H1 (cell line): Measurements from ENCODE around the gene ACER1. TPM values are rescaled to one million over a fixed set of nuclear protein-coding genes. Genes with fewer than 3 reads are reported as not detected.
A peak's percentile ranks its signal among the peaks of the same experiment; 100 is the strongest.

Experiments used
- CTCF ChIA-PET: fragments of 300-600 bp; sonication (Branson Sonifier 250); formaldehyde crosslinking; loops from one replicate; lab custom pipeline; 2021; ENCODE audit not compliant: partially characterized antibody; lab: Charles Lee
- POLR2A ChIA-PET: fragments of 300-600 bp; sonication (Branson Sonifier 250); formaldehyde crosslinking; loops from one replicate; lab custom pipeline; 2021; ENCODE audit warnings: inconsistent platforms; ENCODE audit not compliant: partially characterized antibody; lab: Charles Lee
- DNase-seq, 2 experiments: peaks; one replicate each; pipeline versions ENCODE4 v3.0.0 to v3.0.0-alpha.2; 2010 to 2022; ENCODE audit warnings: low spot score in 2 of 2, low read depth in 1 of 2, mixed read lengths in 1 of 2
- FAIRE-seq: peaks from 2 replicates; lab custom pipeline; 2011; peaks lifted over from hg19 to GRCh38; lab: Jason Lieb, UNC
- H2AFZ ChIP-seq: 2 replicates; pipeline ENCODE4 v1.8.1; 2012; ENCODE audit warnings: low read length, inconsistent platforms
- H2AK5ac ChIP-seq: 2 replicates; pipeline ENCODE4 v1.6.1; 2013; ENCODE audit warnings: low read depth, low read length
- H2BK120ac ChIP-seq: replicated peaks from 2 replicates; pipeline ENCODE3; 2013; ENCODE audit warnings: low read depth, low read length, inconsistent platforms
- H2BK12ac ChIP-seq: 2 replicates; pipeline ENCODE4 v1.6.1; 2013; ENCODE audit warnings: low read depth, low read length
- H2BK15ac ChIP-seq: 2 replicates; pipeline ENCODE4 v1.6.1; 2013; ENCODE audit warnings: low read length
- H2BK20ac ChIP-seq: 2 replicates; pipeline ENCODE4 v1.6.1; 2013; ENCODE audit warnings: low read length
- H2BK5ac ChIP-seq: 2 replicates; pipeline ENCODE4 v1.6.1; 2013; ENCODE audit warnings: low read depth, low read length
- H3K14ac ChIP-seq: 2 replicates; pipeline ENCODE4 v1.6.1; 2013; ENCODE audit warnings: inconsistent platforms; ENCODE audit not compliant: insufficient read length
- H3K18ac ChIP-seq: 2 replicates; pipeline ENCODE4 v1.6.1; 2013; ENCODE audit warnings: low read length; ENCODE audit errors: extremely low read depth
- H3K23ac ChIP-seq: 2 replicates; pipeline ENCODE4 v1.6.1; 2013; ENCODE audit warnings: inconsistent platforms; ENCODE audit not compliant: insufficient read length
- H3K23me2 ChIP-seq: 2 replicates; pipeline ENCODE4 v1.6.1; 2013; ENCODE audit warnings: low read depth, low read length
- H3K27ac ChIP-seq: 2 replicates; pipeline ENCODE4 v1.6.1; 2011; ENCODE audit warnings: low read depth, low read length, inconsistent platforms
- H3K27me3 ChIP-seq, 4 experiments: replicated peaks in 1 of 4; 1 replicate in 1 of 4; 2 replicates in 3 of 4; pipeline versions ENCODE4 v1.6.1 to v1.8.1; 2011 to 2013; ENCODE audit warnings: low read length in 3 of 4, mild to moderate bottlenecking in 3 of 4, inconsistent platforms in 2 of 4, mixed read lengths in 2 of 4, moderate library complexity in 1 of 4; ENCODE audit not compliant: control insufficient read depth in 3 of 4, insufficient read depth in 3 of 4; ENCODE audit errors: extremely low read depth in 1 of 4
- H3K36me3 ChIP-seq, 4 experiments: 2 replicates each; pipeline versions ENCODE4 v1.6.1 to v1.8.1; 2011 to 2013; ENCODE audit warnings: mild to moderate bottlenecking in 4 of 4, low read length in 3 of 4, moderate library complexity in 2 of 4, control low read depth in 1 of 4, inconsistent platforms in 1 of 4; ENCODE audit not compliant: insufficient read depth in 4 of 4, control insufficient read depth in 2 of 4
- H3K4ac ChIP-seq: replicated peaks from 2 replicates; pipeline ENCODE3; 2013; ENCODE audit warnings: low read length, low read depth, mixed read lengths, inconsistent platforms; ENCODE audit not compliant: insufficient read length
- H3K4me1 ChIP-seq, 4 experiments: replicated peaks in 1 of 4; 1 replicate in 1 of 4; 2 replicates in 3 of 4; pipeline versions ENCODE4 v1.6.1 to v1.8.1; 2011 to 2013; ENCODE audit warnings: low read length in 3 of 4, inconsistent platforms in 2 of 4, mixed read lengths in 1 of 4; ENCODE audit not compliant: insufficient read depth in 4 of 4, control insufficient read depth in 3 of 4
- H3K4me2 ChIP-seq, 2 experiments: 2 replicates each; pipeline versions ENCODE4 v1.6.1 to v1.8.1; 2011 to 2013; ENCODE audit warnings: low read depth in 2 of 2, low read length in 2 of 2, control low read depth in 1 of 2, inconsistent platforms in 1 of 2, mild to moderate bottlenecking in 1 of 2; ENCODE audit not compliant: insufficient read depth in 1 of 2
- H3K4me3 ChIP-seq, 4 experiments: fragments of 200-600, 300-600 bp in 1 of 4; sonication (generic), shearing (Covaris generic), sonication (Bioruptor Twin) in 1 of 4; 2 replicates each; pipeline versions ENCODE4 v1.5.1 to v1.8.1; 2011 to 2016; ENCODE audit warnings: low read length in 4 of 4, low read depth in 3 of 4, control low read depth in 2 of 4, inconsistent platforms in 2 of 4, mild to moderate bottlenecking in 2 of 4, mixed read lengths in 1 of 4, moderate library complexity in 1 of 4; ENCODE audit not compliant: insufficient read depth in 2 of 4; ENCODE audit errors: extremely low read depth in 1 of 4
- H3K56ac ChIP-seq: replicated peaks from 2 replicates; pipeline ENCODE3; 2013; ENCODE audit warnings: low read depth, mild to moderate bottlenecking, mixed read lengths, low read length, inconsistent platforms; ENCODE audit not compliant: insufficient read length
- H3K79me1 ChIP-seq: 2 replicates; pipeline ENCODE4 v1.6.1; 2013; ENCODE audit warnings: low read depth, low read length, control low read depth
- H3K79me2 ChIP-seq, 2 experiments: 2 replicates each; pipeline versions ENCODE4 v1.6.1 to v1.8.1; 2012 to 2013; ENCODE audit warnings: low read length in 2 of 2, mild to moderate bottlenecking in 2 of 2, inconsistent platforms in 1 of 2; ENCODE audit not compliant: insufficient read depth in 2 of 2, control insufficient read depth in 1 of 2
- H3K9ac ChIP-seq, 4 experiments: replicated peaks in 1 of 4; 1 replicate in 1 of 4; 2 replicates in 3 of 4; pipeline versions ENCODE4 v1.6.1 to v1.8.1; 2011 to 2013; ENCODE audit warnings: low read depth in 3 of 4, low read length in 3 of 4, control low read depth in 2 of 4, mild to moderate bottlenecking in 2 of 4, moderate library complexity in 2 of 4, inconsistent platforms in 1 of 4; ENCODE audit errors: extremely low read depth in 1 of 4
- H3K9me3 ChIP-seq, 2 experiments: 2 replicates each; pipeline versions ENCODE4 v1.6.1 to v1.8.1; 2012 to 2013; ENCODE audit warnings: mild to moderate bottlenecking in 2 of 2, moderate library complexity in 2 of 2, control low read depth in 1 of 2, inconsistent platforms in 1 of 2, low read depth in 1 of 2, low read length in 1 of 2, mixed read lengths in 1 of 2; ENCODE audit not compliant: insufficient read depth in 2 of 2
- H4K20me1 ChIP-seq, 2 experiments: replicated peaks in 1 of 2; 2 replicates each; pipeline versions ENCODE3 to v1.8.1; 2011 to 2013; ENCODE audit warnings: inconsistent platforms in 2 of 2, low read length in 2 of 2, mild to moderate bottlenecking in 1 of 2; ENCODE audit not compliant: insufficient read depth in 2 of 2, control insufficient read depth in 1 of 2
- H4K5ac ChIP-seq: 2 replicates; pipeline ENCODE4 v1.6.1; 2013; ENCODE audit warnings: low read length, low read depth, mixed read lengths, inconsistent platforms; ENCODE audit not compliant: insufficient read length
- H4K8ac ChIP-seq: 2 replicates; pipeline ENCODE4 v1.8.0; 2013; ENCODE audit warnings: mild to moderate bottlenecking, moderate library complexity, low read length, inconsistent platforms; ENCODE audit not compliant: insufficient read depth; ENCODE audit errors: extremely low read depth
- H4K91ac ChIP-seq: replicated peaks from 2 replicates; pipeline ENCODE3; 2013; ENCODE audit warnings: low read length, mixed read lengths, inconsistent platforms; ENCODE audit not compliant: insufficient read length
- CTBP2 ChIP-seq: IDR thresholded peaks from 2 replicates; pipeline ENCODE4 v1.7.0; 2011; ENCODE audit warnings: borderline replicate concordance, mild to moderate bottlenecking, moderate library complexity, mixed read lengths, low read length; ENCODE audit not compliant: insufficient read depth, insufficient read length
- JUN ChIP-seq: IDR thresholded peaks from 2 replicates; pipeline ENCODE4 v1.6.1; 2011; ENCODE audit warnings: low read depth, mild to moderate bottlenecking, improper control_type of control experiment, low read length
- JUND ChIP-seq: IDR thresholded peaks from 2 replicates; pipeline ENCODE4 v1.6.1; 2011; ENCODE audit warnings: mild to moderate bottlenecking, improper control_type of control experiment, low read length
- NANOG ChIP-seq: IDR thresholded peaks from 2 replicates; pipeline ENCODE4 v1.6.1; 2011; ENCODE audit warnings: low read length, low read depth, mild to moderate bottlenecking, inconsistent platforms; ENCODE audit not compliant: insufficient read depth, poor library complexity, severe bottlenecking
- RFX5 ChIP-seq: IDR thresholded peaks from 2 replicates; pipeline ENCODE4 v1.6.1; 2011; ENCODE audit warnings: low read depth, low read length, improper control_type of control experiment, borderline replicate concordance
- SP4 ChIP-seq: IDR thresholded peaks from 2 replicates; pipeline ENCODE4 v1.6.1; 2012; ENCODE audit warnings: low read length, inconsistent platforms
- WGBS, 2 experiments: shearing (Covaris generic) in 1 of 2; methylation state at CpG; one replicate each; pipeline versions ENCODE4 v1.1.6 to v1.1.7; 2013 to 2015; ENCODE audit warnings: low lambda C conversion rate in 2 of 2, mixed read lengths in 2 of 2, inconsistent platforms in 1 of 2, low coverage in 1 of 2, missing lambda C conversion rate in 1 of 2; ENCODE audit not compliant: insufficient replicate concordance in 2 of 2, insufficient coverage in 1 of 2, insufficient read length in 1 of 2; ENCODE audit errors: extremely low coverage in 1 of 2, missing lambda C conversion rate in 1 of 2; 5-methylcytosine and 5-hydroxymethylcytosine counted together
- polyA plus RNA-seq, 7 experiments: library from polyadenylated mRNA; depleted of rRNA in 3 of 7; stranded (reverse) in 5 of 7; unstranded in 2 of 7; fragments of >200 nt in 5 of 7; fragments of 200-250 nt in 2 of 7; gene quantifications; 1 replicate in 5 of 7; 2 replicates in 1 of 7; 4 replicates in 1 of 7; pipeline versions ENCODE4 v1.2.1 to v1.2.3, GENCODE V29; 2011 to 2013; ENCODE audit warnings: missing spikeins in 2 of 7, mixed read lengths in 2 of 7
- total RNA-seq: library from RNA; stranded (reverse); fragmentation: NEBNext Ultra II Directional; extraction: Animal tissue kit (Norgen Biotek cat#: 25700); gene quantifications from 2 replicates; pipeline ENCODE4 v1.2.1, GENCODE V29; 2021

Gene ACER1
- total and polyA plus RNA-seq, 2 of the 8 experiments (the other 6 are each of a cell fraction or from before 2014, with no cell fraction given), result 0.05 TPM; not detected in 1

- H3K9ac ChIP-seq, result no peak overlapping the region; a peak in 1 of 7 replicates
- TF ChIP-seq CTBP2 (no peak), RFX5 (no peak), JUND (no peak), JUN (no peak), SP4 (no peak), NANOG (no peak)
These were observed 55.4 kb downstream of the ACER1 start for GRCh38 chr19:6278051-6278450.

More at GRCh38 chr19:6278051-6278450, 55.4 kb downstream of the ACER1 start:
- WGBS, 2 experiments, result 90% methylated on average over 9 of the region's 9 CpGs; no CpG with 5 or more reads in 1 of the 2 experiments
- peak overlapping the region; percentile 64 to 88; a peak in 3 of 4 replicates for H3K4me2 ChIP-seq
- no peak overlapping the region for H3K18ac ChIP-seq
- H3K4me1 ChIP-seq, result peaks cover 0 to 34% (median 12%) of the 10 kb centered on the region in 4 experiments; a peak in 6 of 7 replicates
- no peak overlapping the region for H3K27ac ChIP-seq
- no peak overlapping the region for H2BK120ac ChIP-seq
- H2BK12ac ChIP-seq, result no peak overlapping the region
- DNase-seq (no peak), FAIRE-seq (no peak)
- H3K4me3 ChIP-seq, result peak overlapping the region in 1 of 4 experiments; percentile 79; a peak in 3 of 8 replicates
- H2BK5ac ChIP-seq, result no peak overlapping the region
- no peak overlapping the region for H4K91ac ChIP-seq
- no peak overlapping the region for H3K56ac ChIP-seq
- H2AK5ac ChIP-seq, result no peak overlapping the region
- no peak overlapping the region for H3K23ac ChIP-seq
- no peak overlapping the region for H3K14ac ChIP-seq
- H3K36me3 ChIP-seq, result no peaks in the 10 kb centered on the region; a peak in 1 of 8 replicates
- CTCF ChIA-PET, result interaction anchor here (2.3 kb wide), 1 partner anchor 17 kb away, joined by 7 read pairs; no protein-coding TSS in a partner anchor
- H3K27me3 ChIP-seq, result no peaks in the 10 kb centered on the region
- no peak overlapping the region for H2AFZ ChIP-seq
- no peak overlapping the region for H3K4ac ChIP-seq
- no peak overlapping the region for H2BK15ac ChIP-seq
- peaks cover 27 to 46% of the 10 kb centered on the region in 2 experiments for H4K20me1 ChIP-seq
- H4K8ac ChIP-seq, result no peak overlapping the region
- no peak overlapping the region for H2BK20ac ChIP-seq
- H3K9me3 ChIP-seq, result no peaks in the 10 kb centered on the region
- POLR2A ChIA-PET, result no interaction called here
- peaks cover 5% of the 10 kb centered on the region; the same call in 1 of the 2 replicates for H3K23me2 ChIP-seq
- H3K79me2 ChIP-seq, result peaks cover 29 to 64% of the 10 kb centered on the region in 2 experiments
- no peak overlapping the region for H4K5ac ChIP-seq
- peaks cover 31% of the 10 kb centered on the region for H3K79me1 ChIP-seq
